ENCODE results near the gene PLCB1.

- no peak for TF ChIP-seq POLR2A (IDR thresholded peaks at IDR 0.05; ENCODE audit: low read depth, low read length)
- no peak for TF ChIP-seq TAF1 (IDR thresholded peaks at IDR 0.05; ENCODE audit: borderline replicate concordance, low read depth, low read length)
Measured at GRCh38 chr20:8764344-8764962, 632.4 kb downstream of the PLCB1 start.
